ENCODE data around the gene ABLIM2.

GRCh38 chr4:8083086-8083825 is 75.4 kb downstream of the ABLIM2 start:
- TF ChIP-seq, protein P1, sequence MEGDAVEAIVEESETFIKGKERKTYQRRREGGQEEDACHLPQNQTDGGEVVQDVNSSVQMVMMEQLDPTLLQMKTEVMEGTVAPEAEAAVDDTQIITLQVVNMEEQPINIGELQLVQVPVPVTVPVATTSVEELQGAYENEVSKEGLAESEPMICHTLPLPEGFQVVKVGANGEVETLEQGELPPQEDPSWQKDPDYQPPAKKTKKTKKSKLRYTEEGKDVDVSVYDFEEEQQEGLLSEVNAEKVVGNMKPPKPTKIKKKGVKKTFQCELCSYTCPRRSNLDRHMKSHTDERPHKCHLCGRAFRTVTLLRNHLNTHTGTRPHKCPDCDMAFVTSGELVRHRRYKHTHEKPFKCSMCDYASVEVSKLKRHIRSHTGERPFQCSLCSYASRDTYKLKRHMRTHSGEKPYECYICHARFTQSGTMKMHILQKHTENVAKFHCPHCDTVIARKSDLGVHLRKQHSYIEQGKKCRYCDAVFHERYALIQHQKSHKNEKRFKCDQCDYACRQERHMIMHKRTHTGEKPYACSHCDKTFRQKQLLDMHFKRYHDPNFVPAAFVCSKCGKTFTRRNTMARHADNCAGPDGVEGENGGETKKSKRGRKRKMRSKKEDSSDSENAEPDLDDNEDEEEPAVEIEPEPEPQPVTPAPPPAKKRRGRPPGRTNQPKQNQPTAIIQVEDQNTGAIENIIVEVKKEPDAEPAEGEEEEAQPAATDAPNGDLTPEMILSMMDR (IDR thresholded peaks at IDR 0.05): no peak
- no peak for TF ChIP-seq EZH2 (IDR thresholded peaks at IDR 0.05; ENCODE audit: borderline replicate concordance, insufficient read depth, low read depth, low read length, poor library complexity, severe bottlenecking)
